ENCODE data around the gene ALPG. TPM values are rescaled to one million over a fixed set of nuclear protein-coding genes. Genes with fewer than 3 reads are reported as not detected.

ALPG gene
- total and polyA plus RNA-seq, 2 donors (not counting 1 experiment from before 2014, with no cell fraction given), result not detected

DNA sequence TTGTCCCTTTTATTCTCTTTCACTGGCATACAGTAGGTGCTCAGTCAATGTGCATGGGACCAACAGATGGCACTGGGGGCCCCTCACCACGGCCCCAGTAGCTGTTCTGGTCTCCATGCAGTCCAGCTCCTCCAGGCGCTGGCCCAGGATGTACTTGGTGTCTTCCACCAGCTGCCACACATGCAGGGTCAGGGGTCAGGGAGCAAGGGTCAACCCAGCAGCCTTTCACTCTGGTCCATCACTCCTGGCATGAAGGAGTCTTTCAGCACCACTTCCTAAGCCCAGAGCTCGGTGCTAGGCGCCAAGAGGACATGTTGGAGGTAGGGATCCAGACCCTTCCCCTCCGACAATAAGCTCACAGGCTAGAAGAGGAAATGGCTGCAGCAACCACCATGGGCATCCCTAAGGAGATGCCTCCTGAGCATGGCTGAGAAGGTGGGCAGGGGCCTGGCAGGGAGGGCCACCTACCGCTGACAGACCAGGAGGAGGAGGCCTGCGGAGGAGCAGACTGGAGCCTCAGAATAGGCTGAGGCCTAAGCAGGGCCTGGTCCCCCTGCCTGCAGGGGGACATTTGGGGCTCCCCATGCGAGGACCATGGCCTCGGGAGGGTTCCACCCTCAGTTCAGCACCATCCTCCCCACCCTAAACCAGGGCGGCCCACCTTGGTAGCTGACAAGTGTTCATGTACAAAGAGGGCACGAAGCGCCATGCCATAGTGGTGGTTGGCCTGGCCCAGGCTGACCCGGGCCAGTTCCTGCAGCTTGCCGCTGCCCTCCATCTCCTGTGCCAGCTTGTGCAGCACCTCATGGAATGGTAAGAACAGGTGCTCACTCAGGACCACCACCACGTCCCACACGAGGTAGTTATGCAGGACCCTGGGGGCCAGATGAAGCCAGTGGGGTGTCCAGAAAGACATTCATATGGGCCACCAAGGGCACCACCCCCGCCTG, 10.2 kb downstream of the ALPG start:
- Histone ChIP-seq H3K4me1 (ENCODE audit: control insufficient read depth in 2 of 2, insufficient read depth in 2 of 2, low read length in 2 of 2) (peaks cover 17 to 19% of the 10 kb centered on the region in 2 donors), H3K9ac (ENCODE audit: low read length) (no peak overlapping the region), H3K36me3 (replicated peaks in 1 of 2; ENCODE audit: control extremely low read depth in 1 of 2, control insufficient read depth in 1 of 2, extremely low read depth in 1 of 2, insufficient read depth in 2 of 2, low read length in 1 of 2) (no peaks in the 10 kb centered on the region), H3K27ac (ENCODE audit: low read length in 2 of 2) (no peak overlapping the region), H2AFZ (ENCODE audit: insufficient read depth, low read depth, low read length, poor library complexity, severe bottlenecking) (no peak overlapping the region), H4K20me1 (ENCODE audit: control insufficient read depth, insufficient read depth, low read length, poor library complexity, severe bottlenecking) (no peaks in the 10 kb centered on the region), H3K9me3 (ENCODE audit: control extremely low read depth in 1 of 3, control insufficient read depth in 2 of 3, insufficient read depth in 1 of 3, low read length in 2 of 3) (peaks cover 0 to 13% (median 0%) of the 10 kb centered on the region in 3 donors), H3K4me3 (ENCODE audit: control extremely low read depth in 1 of 5, extremely low read depth in 1 of 5, insufficient read depth in 1 of 5, low read depth in 2 of 5, low read length in 4 of 5) (no peak overlapping the region), H3K4me2 (replicated peaks; ENCODE audit: low read depth, low read length, poor library complexity, severe bottlenecking) (no peak overlapping the region), H3K79me2 (ENCODE audit: control insufficient read depth, insufficient read depth, low read length) (no peaks in the 10 kb centered on the region), H3K27me3 (replicated peaks in 1 of 4; ENCODE audit: control extremely low read depth in 1 of 4, control insufficient read depth in 3 of 4, insufficient read depth in 4 of 4, low read length in 3 of 4) (peaks cover 0 to 40% (median 11%) of the 10 kb centered on the region in 4 experiments)
- Mint-ChIP-seq H3K9me3 (ENCODE audit: insufficient read depth) (no peaks in the 10 kb centered on the region), H3K4me1 (peaks cover 21% of the 10 kb centered on the region), H3K27ac (no peak overlapping the region), H3K4me3 (no peak overlapping the region), H3K27me3 (peaks cover 41% of the 10 kb centered on the region)
- POLR2A ChIA-PET, result no interaction called here
- intact Hi-C loops (cut with micrococcal nuclease), result no loop called here
- no peak for DNase-seq
- ATAC-seq (ENCODE audit: low read depth), result no peak
- TF ChIP-seq, protein P1, sequence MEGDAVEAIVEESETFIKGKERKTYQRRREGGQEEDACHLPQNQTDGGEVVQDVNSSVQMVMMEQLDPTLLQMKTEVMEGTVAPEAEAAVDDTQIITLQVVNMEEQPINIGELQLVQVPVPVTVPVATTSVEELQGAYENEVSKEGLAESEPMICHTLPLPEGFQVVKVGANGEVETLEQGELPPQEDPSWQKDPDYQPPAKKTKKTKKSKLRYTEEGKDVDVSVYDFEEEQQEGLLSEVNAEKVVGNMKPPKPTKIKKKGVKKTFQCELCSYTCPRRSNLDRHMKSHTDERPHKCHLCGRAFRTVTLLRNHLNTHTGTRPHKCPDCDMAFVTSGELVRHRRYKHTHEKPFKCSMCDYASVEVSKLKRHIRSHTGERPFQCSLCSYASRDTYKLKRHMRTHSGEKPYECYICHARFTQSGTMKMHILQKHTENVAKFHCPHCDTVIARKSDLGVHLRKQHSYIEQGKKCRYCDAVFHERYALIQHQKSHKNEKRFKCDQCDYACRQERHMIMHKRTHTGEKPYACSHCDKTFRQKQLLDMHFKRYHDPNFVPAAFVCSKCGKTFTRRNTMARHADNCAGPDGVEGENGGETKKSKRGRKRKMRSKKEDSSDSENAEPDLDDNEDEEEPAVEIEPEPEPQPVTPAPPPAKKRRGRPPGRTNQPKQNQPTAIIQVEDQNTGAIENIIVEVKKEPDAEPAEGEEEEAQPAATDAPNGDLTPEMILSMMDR (IDR thresholded peaks at IDR 0.05), result no peak
- WGBS (ENCODE audit: insufficient coverage), result 96% methylated on average over 15 of the region's 17 CpGs
- CTCF ChIA-PET, result no interaction called here

DNA sequence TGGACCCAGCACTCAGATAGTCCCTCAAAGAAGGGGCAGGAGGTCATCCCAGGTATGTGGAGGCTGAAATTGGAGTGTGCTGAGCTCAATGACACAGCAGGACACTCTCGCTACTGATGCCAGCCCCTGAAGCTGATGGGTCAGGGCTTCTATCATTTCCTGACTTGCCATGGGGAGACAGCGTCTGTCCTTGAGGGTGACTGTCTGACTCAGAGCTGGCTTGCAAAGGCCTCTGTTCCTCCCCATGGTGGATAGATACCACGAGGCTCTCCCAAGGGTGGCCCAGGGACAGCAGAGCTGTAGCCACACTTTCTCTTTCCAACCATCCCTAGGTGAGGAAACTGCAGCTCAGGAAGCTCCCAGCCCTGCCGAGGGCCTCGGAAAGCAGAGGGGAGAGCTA, 10.8 kb downstream of the ALPG start:
- Mint-ChIP-seq H3K9me3 (ENCODE audit: insufficient read depth) (no peaks in the 10 kb centered on the region), H3K4me3 (no peak overlapping the region), H3K4me1 (peaks cover 22% of the 10 kb centered on the region), H3K27me3 (peaks cover 46% of the 10 kb centered on the region), H3K27ac (no peak overlapping the region)
- no peak overlapping the region for H3K9ac ChIP-seq (ENCODE audit: low read length)
- H3K79me2 ChIP-seq (ENCODE audit: control insufficient read depth, insufficient read depth, low read length), result no peaks in the 10 kb centered on the region
- no peaks in the 10 kb centered on the region for H4K20me1 ChIP-seq (ENCODE audit: control insufficient read depth, insufficient read depth, low read length, poor library complexity, severe bottlenecking)
- no peak overlapping the region for H3K27ac ChIP-seq (ENCODE audit: low read length in 2 of 2)
- H3K9me3 ChIP-seq (ENCODE audit: control extremely low read depth in 1 of 3, control insufficient read depth in 2 of 3, insufficient read depth in 1 of 3, low read length in 2 of 3), result peaks cover 0 to 19% (median 5%) of the 10 kb centered on the region in 3 donors
- no peak overlapping the region for H3K4me3 ChIP-seq (ENCODE audit: control extremely low read depth in 1 of 5, extremely low read depth in 1 of 5, insufficient read depth in 1 of 5, low read depth in 2 of 5, low read length in 4 of 5)
- DNase-seq, result no peak
- H2AFZ ChIP-seq (ENCODE audit: insufficient read depth, low read depth, low read length, poor library complexity, severe bottlenecking), result no peak overlapping the region
- CTCF ChIA-PET, result no interaction called here
- 79% methylated on average over 3 of the region's 5 CpGs for WGBS (ENCODE audit: insufficient coverage)
- intact Hi-C loops (cut with micrococcal nuclease), result no loop called here
- no peak for ATAC-seq (ENCODE audit: low read depth)
- H3K27me3 ChIP-seq (replicated peaks in 1 of 4; ENCODE audit: control extremely low read depth in 1 of 4, control insufficient read depth in 3 of 4, insufficient read depth in 4 of 4, low read length in 3 of 4), result peaks cover 0 to 46% (median 13%) of the 10 kb centered on the region in 4 experiments
- no peaks in the 10 kb centered on the region for H3K36me3 ChIP-seq (replicated peaks in 1 of 2; ENCODE audit: control extremely low read depth in 1 of 2, control insufficient read depth in 1 of 2, extremely low read depth in 1 of 2, insufficient read depth in 2 of 2, low read length in 1 of 2)
- H3K4me2 ChIP-seq (replicated peaks; ENCODE audit: low read depth, low read length, poor library complexity, severe bottlenecking), result no peak overlapping the region
- TF ChIP-seq, protein P1 (IDR thresholded peaks at IDR 0.05), result no peak
- no peak for TF ChIP-seq EZH2 (IDR thresholded peaks at IDR 0.05; ENCODE audit: borderline replicate concordance, insufficient read depth, low read depth, low read length, poor library complexity, severe bottlenecking)
- H3K4me1 ChIP-seq (ENCODE audit: control insufficient read depth in 2 of 2, insufficient read depth in 2 of 2, low read length in 2 of 2), result peaks cover 17 to 19% of the 10 kb centered on the region in 2 donors
- POLR2A ChIA-PET, result no interaction called here
